ENCODE results near the gene VEGFA. TPM values are rescaled to one million over a fixed set of nuclear protein-coding genes. Genes with fewer than 3 reads are reported as not detected.

VEGFA gene
- total RNA-seq, 1 donor from 2014 or later = 231 TPM

- DNase-seq = no peak
These were observed 20.0 kb downstream of the VEGFA start for GRCh38 chr6:43790031-43790430.

DNA sequence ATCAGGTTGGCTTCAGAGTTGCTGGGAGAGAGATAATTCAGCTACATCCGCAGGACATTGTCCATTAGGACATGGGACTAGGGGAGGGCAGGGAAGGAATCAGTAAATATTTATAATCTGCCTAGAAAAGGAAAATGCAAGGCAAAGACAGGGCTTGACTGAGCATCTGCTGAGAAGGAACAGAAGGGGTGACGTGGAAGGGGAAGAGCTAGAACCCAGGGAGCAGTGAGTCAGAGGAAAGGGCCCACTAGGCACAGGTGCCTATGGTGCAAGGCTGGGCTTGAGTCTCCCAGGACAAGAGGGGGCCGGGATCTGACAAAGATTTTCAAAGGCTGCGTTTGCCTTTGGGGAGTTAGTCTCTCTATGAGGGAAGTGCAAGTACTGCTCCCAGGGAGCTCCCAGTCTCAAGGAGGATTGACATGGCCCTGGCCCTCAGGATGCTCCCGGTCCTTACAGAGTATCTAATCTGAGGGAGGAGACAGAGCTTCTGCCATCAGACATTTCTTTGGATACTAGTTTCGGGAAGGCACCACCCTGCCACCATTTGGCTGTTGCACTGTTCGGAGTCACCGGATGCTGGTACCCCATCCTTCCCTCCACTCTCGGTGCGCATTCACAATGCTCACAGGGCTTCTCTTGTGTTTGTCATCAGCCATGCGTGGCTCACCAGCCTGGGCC lies 21.9 kb downstream of the VEGFA start:
- H3K27me3 ChIP-seq = no peaks in the 10 kb centered on the region
- no peaks in the 10 kb centered on the region for H3K36me3 ChIP-seq
- no peak for TF ChIP-seq CTCF (IDR thresholded peaks at IDR 0.05)
- no peaks in the 10 kb centered on the region for H3K9me3 ChIP-seq
- intact Hi-C loops (cut with DNase I) = no loop called here
- H3K27ac ChIP-seq = no peak overlapping the region
- no peak for DNase-seq
- no peak overlapping the region for H3K4me3 ChIP-seq
- no peak for ATAC-seq
- no peaks in the 10 kb centered on the region for H3K4me1 ChIP-seq

More at GRCh38 chr6:43790031-43790430, 20.0 kb downstream of the VEGFA start:
- no peak for TF ChIP-seq CTCF (IDR thresholded peaks at IDR 0.05)
- intact Hi-C loops (cut with DNase I) = no loop called here
- peak; percentile 62 for ATAC-seq
- H3K9me3 ChIP-seq = no peaks in the 10 kb centered on the region
- H3K4me1 ChIP-seq = no peaks in the 10 kb centered on the region
- H3K36me3 ChIP-seq = peaks cover 10% of the 10 kb centered on the region
- no peak overlapping the region for H3K4me3 ChIP-seq
- no peak overlapping the region for H3K27ac ChIP-seq
- H3K27me3 ChIP-seq = no peaks in the 10 kb centered on the region

GRCh38 chr6:43793154-43793874 lies 23.3 kb downstream of the VEGFA start:
- Histone ChIP-seq H3K9me3 (no peaks in the 10 kb centered on the region), H3K4me3 (no peak overlapping the region), H3K27me3 (no peaks in the 10 kb centered on the region), H3K4me1 (no peaks in the 10 kb centered on the region), H3K36me3 (no peaks in the 10 kb centered on the region), H3K27ac (no peak overlapping the region)
- intact Hi-C loops (cut with DNase I) = no loop called here
- no peak for TF ChIP-seq CTCF (IDR thresholded peaks at IDR 0.05)
- no peak for DNase-seq
- no peak for ATAC-seq

DNA sequence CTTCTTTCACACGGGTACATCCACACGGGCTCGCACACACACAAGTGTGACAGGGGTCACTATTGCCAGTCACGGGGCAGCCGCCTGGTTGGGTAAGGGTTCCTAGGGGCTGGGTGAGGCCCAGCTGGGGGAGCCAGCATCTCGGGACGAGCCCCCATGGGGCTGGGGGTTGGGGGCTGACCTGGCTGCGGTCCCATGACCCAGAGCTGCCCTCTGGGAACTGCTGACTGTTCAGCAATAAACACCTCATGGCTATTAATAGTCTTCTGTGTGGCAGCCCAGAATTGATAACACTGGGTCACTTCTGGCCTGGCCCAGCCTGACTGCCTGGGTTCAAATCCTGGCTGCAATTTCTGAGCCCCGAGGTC lies 23.8 kb downstream of the VEGFA start:
- Histone ChIP-seq H3K4me1 (no peaks in the 10 kb centered on the region), H3K27ac (no peak overlapping the region), H3K36me3 (no peaks in the 10 kb centered on the region), H3K4me3 (no peak overlapping the region), H3K9me3 (no peaks in the 10 kb centered on the region), H3K27me3 (no peaks in the 10 kb centered on the region)
- DNase-seq = peak; percentile 54
- no peak for ATAC-seq
- intact Hi-C loops (cut with DNase I) = no loop called here
- no peak for TF ChIP-seq CTCF (IDR thresholded peaks at IDR 0.05)

- Histone ChIP-seq H3K27ac (no peak overlapping the region), H3K9me3 (no peaks in the 10 kb centered on the region), H3K36me3 (no peaks in the 10 kb centered on the region), H3K4me3 (no peak overlapping the region), H3K27me3 (no peaks in the 10 kb centered on the region), H3K4me1 (peaks cover 10% of the 10 kb centered on the region)
- no peak for ATAC-seq
- DNase-seq = no peak
- intact Hi-C loops (cut with DNase I) = no loop called here
- TF ChIP-seq CTCF (IDR thresholded peaks at IDR 0.05) = no peak
These were observed 25.4 kb downstream of the VEGFA start for GRCh38 chr6:43795421-43795820.

All from upper lobe of right lung (tissue), 1 donor.